ENCODE results near the gene CREB3.

GRCh38 chr9:35729700-35730485, 2.6 kb upstream of the CREB3 start:
- TF ChIP-seq POLR2A (IDR thresholded peaks at IDR 0.05; ENCODE audit: low read length) = no peak
- TF ChIP-seq GATA1 (IDR thresholded peaks at IDR 0.05; ENCODE audit: low read depth, low read length) = no peak
